HepG2 (cell line): ENCODE data around the gene PLCL1.

Experiments
- BCLAF1 ChIP-seq: fragments of 450-650 bp; IDR thresholded peaks from 2 replicates; pipeline ENCODE4 v1.6.1; 2017; ENCODE audit warnings: mild to moderate bottlenecking
- GMEB2 ChIP-seq: IDR thresholded peaks from 2 replicates; pipeline ENCODE4 v1.6.1; 2016; ENCODE audit warnings: missing biosample characterization, missing genetic modification reagents, low read depth

DNA sequence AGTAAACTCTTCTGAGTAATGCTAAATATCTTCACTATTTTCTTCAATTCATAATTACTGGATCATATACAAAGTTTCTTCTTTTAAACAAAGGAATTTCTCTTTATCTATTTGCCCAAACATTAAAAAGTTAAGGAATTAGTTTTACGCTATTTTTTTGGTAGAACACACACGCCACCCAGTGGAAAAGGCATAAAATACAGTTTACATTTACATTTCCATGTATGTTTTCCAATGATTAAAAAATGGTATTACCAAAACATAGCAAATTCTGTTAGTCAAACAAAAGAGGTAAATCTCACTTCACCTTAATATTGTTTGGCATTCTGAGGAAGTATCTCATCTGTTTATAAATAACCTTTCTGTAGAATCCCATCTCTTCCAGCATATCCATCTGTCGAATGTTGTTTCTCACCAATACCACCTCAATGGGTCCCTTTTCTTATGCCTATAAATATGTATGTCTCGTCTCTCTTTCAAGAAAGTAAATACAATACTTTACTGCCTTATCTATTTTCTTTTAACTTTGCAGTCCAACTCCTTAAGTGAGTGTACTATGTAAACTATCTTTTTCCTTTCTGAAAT is 26.5 kb upstream of the PLCL1 start:
- TF ChIP-seq GMEB2 (CRISPR knock-in tag) (no peak), BCLAF1 (no peak)
